OCI-M2 (cell line): Measurements from ENCODE around the gene LRRC25.
"Not testable (repeated sequence)": the region's sequence is repeated elsewhere in the genome, so short reads cannot be mapped to it uniquely, and the experiment has no call there.

Source experiments
- DNase-seq: peaks from one replicate; lab custom pipeline; 2025; ENCODE audit not compliant: unreplicated experiment; lab: John Stamatoyannopoulos, UW

The LRRC25 gene

GRCh38 chr19:18380843-18381242 is 16.6 kb downstream of the LRRC25 start:
- no peak for DNase-seq

- no peak for DNase-seq
Measured at GRCh38 chr19:18379803-18380747, 17.3 kb downstream of the LRRC25 start.

- DNase-seq = no peak
Measured at GRCh38 chr19:18377026-18377425, 20.4 kb downstream of the LRRC25 start.

- peak; percentile 93 for DNase-seq
Measured at GRCh38 chr19:18373892-18374629, 23.4 kb downstream of the LRRC25 start.

- DNase-seq = no peak
Measured at GRCh38 chr19:18373407-18373891, 24.0 kb downstream of the LRRC25 start.

GRCh38 chr19:18368504-18369222 is 28.8 kb downstream of the LRRC25 start:
- DNase-seq = no peak

- no peak for DNase-seq
Measured at GRCh38 chr19:18366021-18366435, 31.4 kb downstream of the LRRC25 start.

DNA sequence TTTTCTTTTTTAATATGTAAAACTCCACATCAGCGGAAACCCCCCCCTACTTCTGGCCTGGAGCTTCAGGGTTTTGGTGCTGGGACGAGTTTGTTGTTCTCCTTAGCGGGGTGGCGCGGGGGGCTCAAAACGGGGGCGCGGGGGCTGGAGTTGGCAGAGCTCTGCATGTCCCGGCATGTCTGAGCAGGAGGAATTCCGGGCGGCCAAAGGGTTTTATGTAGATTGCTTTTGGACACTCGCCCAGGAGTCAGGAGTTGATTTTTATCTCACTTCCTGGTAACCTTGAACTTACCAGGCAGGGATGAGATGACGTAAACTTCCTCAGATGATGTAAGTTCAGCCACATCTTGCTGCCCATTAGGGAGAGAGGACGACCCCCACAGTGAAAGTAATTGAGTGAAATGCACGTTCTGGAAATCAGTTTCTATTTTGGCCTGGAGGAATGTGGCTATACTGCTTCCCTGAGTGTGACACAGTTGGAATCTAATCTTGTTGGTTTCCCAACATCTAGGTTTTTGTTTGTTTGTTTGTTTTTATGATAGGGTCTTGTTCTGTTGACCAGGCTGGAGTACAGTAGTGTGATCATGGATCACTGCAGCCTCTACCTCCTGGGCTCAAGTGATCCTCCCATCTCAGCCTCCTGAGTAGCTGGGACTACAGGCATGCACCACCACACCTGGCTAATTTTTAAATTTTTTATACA is 32.4 kb downstream of the LRRC25 start:
- DNase-seq = no peak

DNA sequence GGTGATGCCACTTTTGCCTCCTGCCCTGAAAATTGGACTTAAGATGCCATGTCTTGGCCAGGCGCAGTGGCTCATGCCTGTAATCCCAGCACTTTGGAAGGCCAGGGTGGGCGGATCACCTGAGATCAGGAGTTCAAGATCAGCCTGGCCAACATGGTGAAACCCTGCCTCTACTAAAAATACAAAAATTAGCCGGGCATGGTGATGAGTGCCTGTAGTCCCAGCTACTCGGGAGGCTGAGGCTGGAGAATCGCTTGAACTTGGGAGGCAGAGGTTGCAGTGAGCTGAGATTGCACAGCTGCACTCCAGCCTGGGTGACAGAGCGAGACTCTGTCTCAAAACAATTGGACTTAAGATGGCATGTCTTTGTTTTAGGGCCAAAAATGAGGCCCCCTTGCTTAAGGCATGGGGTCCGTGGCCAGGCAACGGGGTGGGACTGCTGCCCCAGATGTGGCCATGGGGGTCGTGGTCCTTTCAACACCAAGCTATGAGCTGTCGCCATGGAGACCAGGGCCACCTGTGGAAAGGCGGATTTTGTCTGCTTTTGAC is 33.1 kb downstream of the LRRC25 start:
- DNase-seq = not testable (repeated sequence)

DNA sequence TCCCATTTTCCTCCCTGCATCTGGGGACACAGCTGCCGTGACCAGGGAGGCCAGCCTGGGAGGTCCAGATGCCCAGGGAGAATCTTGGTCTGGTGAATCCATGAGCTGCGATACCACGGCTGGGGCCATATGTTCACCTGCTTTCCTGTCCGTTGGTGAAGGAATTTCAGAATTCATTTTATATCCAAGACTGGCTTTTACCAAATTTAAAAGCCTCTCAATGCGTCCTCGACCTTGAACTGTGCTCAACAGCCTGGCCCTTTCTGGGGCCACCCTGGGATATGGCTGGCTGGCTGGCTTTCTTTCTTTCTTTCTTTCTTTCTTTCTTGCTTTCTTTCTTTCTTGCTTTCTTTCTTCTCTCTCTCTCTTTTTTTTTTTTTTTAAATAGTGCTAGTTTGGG is 33.6 kb downstream of the LRRC25 start:
- no peak for DNase-seq

GRCh38 chr19:18362934-18363542 is 34.4 kb downstream of the LRRC25 start:
- no peak for DNase-seq

- DNase-seq = no peak
Measured at GRCh38 chr19:18361646-18362045, 35.8 kb downstream of the LRRC25 start.

DNA sequence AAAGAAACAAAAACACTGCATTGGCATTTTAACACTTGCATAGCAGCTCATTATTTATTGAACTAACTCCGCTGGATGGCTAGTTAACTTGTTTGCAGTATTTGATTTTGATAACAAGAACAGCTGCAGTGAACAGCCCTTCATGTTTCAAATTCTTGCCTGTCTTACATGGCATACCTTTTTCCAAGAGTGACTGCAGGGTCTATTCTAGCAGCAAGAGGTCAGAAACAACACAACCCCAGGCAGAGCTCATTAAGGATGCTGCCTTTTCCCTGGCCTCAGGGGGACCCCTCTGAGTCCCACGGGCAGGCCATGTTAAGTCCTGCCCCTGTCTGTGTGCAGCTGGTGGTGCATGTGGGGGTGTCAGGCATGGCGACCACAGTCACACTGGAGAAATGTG is 40.4 kb downstream of the LRRC25 start:
- no peak for DNase-seq

- DNase-seq = not testable (repeated sequence)
Measured at GRCh38 chr19:18354743-18355142, 42.7 kb downstream of the LRRC25 start.

DNA sequence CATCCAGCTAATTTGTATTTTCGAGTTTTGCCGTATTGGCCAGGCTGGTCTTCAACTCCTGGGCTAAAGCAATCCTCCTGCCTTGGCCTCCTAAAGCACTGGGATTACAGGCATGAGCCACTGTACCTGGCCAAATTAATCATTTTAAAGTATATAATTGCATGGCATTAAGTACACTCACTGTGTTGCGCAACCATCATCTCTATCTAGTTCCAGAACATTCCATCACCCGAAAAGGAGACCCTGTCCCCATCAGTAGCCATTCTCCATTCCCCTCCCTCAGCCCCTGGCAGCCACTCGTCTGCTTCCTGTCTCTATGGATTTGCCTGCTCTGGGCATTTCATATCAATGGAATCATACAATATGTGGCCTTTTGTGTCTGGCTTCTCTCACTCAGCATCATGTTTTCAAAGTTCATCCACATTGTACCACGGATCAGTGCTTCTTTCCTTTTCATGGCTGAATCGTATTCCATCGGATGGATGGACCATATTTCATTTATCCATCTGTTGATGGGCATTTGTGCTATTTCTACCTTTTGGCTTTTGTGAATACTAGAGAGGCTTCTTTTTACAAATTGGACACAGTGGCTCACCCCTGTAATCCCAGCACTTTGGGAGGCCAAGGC is 43.9 kb downstream of the LRRC25 start:
- no peak for DNase-seq

GRCh38 chr19:18351544-18351943 is 45.9 kb downstream of the LRRC25 start:
- DNase-seq = no peak

DNA sequence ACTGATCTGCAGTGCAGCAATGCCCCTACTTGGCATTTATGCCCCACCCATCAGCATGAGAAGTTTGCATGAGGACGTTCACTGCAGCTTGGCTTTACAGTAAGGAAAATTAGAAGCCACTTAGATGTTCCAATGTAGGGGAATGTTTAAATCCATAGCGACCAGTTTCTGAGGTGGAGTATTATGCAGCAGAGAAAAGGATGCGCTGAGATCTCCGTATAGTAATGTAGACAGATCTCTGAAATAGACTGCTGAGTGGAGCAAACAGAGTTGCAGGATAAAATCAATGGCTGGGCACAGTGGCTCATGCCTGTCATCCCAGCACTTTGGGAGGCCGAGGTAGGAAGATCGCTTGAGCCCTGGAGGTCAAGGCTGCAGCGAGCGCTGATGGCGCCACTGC is 46.9 kb downstream of the LRRC25 start:
- DNase-seq = no peak

DNA sequence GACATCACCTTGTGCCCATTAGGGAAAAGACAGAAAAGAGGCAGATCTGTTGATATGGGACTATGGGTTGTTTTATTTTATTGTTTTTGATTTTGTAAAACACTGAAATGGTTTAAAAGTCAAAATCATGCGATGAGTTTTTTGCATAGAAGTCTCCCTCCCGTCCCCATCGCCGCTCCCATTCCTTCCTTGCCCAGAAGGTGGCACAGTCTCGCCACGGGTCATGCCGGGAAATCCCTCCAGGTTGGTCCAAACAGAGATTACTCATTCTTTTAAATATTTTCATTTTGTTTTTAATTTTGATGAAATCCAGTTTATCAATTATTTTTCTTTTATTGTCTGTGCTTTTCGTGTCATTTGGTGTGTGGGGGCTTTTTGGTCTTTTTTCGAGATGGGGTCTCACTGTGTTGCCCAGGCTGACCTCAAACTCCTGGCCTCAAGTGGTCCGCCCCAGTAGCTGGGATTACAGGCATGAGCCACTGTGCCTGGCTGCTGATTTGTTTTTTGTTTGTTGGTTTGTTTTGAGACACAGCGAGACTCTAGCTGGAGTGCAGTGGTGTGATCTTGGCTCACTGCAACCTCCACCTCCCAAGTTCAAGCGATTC is 47.8 kb downstream of the LRRC25 start:
- DNase-seq = no peak

GRCh38 chr19:18348818-18349339 is 48.5 kb downstream of the LRRC25 start:
- DNase-seq = not testable (repeated sequence)
